GM18868 (cell line): Measurements from ENCODE around the gene HSBP1L1.

ENCODE experiments used
- ATAC-seq: cut with Tn5 transposase; IDR thresholded peaks from one replicate; pipeline ENCODE4 v1.9.1; 2021; ENCODE audit warnings: mild to moderate bottlenecking, moderate library complexity; ENCODE audit not compliant: unreplicated experiment

The HSBP1L1 gene

DNA sequence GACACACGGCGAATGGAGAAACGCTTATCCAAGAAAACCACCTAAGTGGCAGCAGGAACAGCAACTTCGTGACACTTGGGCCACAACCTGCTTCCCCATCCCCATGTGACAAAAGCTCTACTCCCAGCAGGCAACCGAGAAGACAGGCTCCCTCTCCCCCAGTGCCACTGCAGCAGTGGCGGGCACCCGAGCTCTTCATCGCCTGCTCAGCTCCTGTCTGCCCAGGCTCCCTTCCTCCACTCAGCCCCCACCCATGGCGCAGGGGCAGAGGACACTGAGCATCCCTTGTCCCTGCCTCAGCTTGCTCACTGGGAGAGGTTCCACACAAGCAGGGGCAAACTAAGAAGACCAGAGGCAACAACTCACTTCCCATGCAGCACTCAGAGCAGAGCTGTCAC is 35.9 kb upstream of the HSBP1L1 start:
- ATAC-seq, result no peak

DNA sequence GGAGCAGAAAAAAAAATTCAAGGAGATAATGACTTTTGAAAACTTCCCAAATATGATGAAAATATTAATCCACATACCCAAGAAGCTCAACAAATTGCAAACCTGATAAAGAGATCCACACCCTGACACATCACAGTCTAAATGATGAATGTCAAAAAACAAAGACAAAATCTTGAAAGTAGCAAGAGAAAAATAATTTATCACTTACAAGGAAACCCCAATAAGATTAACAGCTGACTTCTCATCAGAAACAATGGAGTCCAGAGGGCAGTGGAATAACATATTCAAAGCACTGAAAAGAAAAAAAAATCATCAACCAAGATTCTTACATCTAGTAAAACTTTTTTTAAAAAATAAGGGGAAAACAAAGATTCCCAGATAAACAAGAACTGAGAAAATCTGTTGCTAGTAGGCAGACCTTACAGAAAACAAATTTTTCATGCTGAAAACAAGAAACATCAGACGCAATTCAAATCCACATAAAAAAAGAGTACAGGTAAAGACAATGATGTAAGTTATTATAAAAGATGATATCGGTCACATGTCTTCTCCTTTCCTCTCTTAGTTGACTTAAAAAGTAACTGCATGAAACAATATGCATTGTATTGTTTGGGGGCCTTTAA is 34.3 kb upstream of the HSBP1L1 start:
- no peak for ATAC-seq

DNA sequence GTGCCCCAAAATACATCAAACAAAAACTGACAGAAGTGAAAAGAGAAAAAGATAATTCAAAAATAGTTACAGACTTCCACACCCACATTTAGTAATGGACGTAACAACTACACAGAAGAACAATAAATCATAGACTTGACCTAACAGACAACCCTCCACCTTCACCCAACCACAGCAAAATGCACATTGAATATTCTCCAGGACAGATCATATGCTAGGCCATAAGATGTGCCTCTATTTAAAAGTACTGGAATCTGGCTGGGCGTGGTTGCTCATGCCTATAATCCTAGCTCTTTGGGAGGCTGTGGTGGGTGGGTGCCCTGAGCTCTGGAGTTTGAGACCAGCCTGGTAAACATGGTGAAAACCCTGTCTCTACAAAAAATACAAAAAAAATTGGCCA is 33.0 kb upstream of the HSBP1L1 start:
- no peak for ATAC-seq

DNA sequence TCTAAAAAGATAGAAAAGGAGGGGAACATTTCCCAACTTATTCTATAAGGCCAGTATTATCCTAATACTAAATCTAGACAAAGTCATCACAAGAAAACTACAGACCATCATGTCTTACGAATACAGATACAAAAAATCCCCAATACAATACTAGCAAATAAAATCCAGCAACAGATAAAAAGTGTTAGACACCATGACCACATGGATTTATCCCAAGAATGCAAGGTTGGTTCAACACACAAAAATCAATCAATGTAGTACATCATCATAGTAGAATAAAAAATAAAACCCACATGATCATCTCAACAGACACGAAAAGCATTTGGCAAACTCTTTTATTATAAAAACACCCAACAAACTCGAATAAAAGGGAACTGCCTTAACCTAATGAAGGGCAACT is 31.5 kb upstream of the HSBP1L1 start:
- no peak for ATAC-seq

DNA sequence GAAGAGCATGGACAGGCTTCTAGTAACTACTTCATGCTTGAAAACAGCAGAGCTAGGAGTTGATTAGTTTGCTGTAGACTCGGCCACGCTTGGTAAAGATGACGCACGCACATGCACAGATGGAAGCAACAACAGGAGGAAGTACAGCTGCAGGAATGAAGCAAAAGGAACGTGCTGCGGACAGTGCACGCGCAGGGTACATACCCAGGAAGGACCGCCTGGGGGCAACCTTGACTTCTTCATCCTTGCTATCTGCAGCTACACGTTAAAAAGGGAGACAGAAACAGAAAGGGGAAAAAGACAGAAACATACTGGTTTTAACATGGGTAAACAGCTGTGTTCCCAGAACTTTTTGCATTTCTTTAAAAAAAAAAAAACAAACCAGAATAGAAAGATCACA is 30.7 kb upstream of the HSBP1L1 start:
- no peak for ATAC-seq

DNA sequence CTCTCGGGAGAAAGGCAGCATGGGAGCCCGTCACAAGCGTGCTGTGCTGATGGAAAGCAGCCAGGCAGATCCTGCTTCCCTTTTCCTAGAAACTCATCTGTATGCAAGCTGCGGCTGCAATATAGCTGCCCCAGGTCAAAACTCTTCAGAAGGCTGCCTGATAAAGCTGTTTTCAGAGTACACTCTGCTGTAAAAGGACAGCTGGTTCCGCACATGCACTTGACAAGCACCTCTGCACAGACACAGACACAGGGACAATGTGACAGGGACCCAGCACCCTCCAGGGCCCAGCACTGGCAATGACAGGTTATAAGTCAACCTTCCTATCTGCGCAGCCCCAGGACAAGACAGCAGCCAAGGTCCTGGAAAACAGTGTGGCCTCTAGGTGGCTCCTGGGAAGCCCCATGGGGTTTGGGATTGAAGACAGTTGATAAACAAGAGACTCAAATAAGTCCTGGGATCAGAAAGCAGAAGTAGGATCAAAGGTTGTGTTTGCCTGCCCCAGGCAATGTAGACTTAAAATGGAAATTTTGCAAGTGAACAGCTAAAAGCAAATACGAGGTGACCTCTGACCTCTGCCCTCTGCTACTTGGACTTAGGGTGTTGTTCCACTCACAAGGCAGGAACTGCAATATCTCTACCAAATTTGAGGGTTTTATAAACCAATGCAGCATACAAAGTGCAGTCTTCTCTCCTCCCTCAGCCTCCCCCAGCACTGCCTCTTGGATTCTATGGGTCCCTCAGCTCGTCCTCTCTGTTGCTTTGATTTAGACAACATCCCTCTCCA is 29.9 kb upstream of the HSBP1L1 start:
- ATAC-seq, result no peak

DNA sequence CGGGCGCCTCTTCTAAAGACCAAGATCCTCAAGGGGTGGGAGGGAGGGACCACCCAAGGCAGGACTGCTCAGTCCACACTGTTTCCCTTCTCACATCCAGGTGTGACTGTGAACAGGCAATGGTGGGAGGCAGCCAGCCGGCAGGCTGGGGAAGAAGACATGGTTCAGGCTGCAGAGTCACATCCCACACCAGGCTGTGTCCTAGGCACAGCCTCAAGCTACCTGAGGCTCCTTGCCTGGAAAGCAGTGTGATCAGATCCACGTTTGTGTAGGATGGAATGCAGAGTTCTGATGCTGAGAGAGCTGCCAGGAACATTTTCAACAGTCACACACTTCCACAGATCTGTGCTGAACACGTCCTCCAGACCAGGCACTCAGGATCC is 29.4 kb upstream of the HSBP1L1 start:
- no peak for ATAC-seq

DNA sequence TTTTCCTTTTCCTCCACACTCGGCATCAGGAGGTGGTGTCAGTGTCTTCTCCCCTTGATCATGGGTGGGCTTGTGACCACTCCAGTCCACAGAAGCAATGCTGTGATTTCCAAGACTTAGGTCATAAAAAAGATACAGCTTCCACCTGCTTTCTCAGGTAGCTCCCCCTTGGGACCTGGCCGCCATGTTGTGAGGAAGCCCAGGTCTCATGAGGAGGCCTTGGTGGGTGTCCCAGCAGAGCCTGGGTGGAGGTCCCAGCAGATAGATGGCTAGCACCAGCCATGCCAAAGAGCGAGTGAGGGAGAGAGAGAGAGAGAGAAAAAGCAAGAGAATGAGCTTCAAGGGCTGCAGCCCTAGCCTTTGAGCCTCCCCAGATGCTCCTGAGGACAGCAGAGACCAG is 28.9 kb upstream of the HSBP1L1 start:
- no peak for ATAC-seq

DNA sequence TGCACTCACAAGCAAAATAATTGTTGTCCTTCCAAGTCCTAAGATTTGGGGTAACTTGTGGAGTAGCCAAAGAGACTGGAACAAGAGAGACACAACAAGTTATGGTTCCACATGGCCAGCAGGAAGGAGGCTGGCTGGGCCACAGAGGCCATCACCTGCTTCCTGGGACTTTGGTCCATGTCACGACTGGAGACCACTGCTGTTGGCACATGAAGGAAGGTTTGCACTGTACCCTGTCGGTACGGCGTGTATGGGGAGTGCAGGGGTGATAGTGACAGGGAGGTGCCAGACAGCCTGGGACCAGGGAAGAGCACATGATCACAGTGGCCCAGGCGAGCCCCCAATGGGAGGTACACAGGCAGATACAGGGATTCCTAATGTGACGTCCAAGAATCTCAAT is 28.5 kb upstream of the HSBP1L1 start:
- no peak for ATAC-seq

DNA sequence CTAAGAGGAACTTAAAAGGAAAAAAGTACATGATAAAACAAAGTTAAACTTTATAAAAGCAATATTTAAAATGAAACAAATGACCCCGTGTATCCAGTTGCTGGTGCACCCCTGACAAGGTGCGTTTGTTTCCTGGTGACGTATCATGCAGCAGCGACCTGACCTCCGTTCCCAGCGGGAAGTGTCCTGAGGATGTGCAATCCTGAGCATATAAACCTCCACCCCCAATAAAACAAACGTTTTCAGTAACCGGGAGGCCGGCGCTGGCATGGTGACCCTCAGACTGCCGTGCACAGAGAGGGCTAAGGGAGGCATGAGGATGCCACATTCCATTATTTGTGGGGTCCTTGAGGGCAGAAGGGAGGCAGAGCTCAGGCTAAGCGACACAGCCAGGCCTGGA is 27.8 kb upstream of the HSBP1L1 start:
- no peak for ATAC-seq

DNA sequence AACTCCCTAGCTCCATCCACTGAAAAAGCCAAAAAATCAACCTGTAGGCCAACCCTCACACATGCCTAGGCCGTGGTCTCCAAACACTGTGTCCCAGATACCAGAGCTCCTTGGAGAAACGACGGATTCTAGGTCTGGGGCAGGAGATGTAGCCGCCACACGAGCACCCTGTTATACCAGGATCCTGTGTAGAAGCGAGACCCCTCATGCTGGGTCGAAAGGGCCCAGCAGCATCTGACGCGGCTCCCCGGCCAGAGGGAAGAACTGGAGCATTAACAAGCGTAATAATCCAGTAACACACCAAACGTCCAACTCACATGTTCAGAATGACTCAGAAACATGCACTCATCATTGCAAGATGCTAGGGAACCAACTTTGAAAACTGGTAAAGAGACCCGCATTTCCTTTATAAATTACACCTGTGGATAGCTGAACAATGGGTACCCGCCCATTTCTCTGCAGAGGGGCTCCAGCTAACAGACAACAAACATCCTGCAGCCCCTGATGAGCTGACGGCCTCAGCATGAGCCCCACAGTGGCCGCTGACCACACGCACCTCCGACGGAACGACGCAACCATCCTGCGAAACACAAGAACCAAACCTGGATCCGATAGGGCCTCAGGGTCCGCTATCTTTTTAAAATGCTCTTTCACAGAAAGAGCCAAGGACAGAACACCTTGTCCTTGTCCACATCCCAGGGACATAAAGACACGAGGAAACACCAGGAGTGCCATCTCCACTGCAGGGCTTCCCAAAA is 27.2 kb upstream of the HSBP1L1 start:
- ATAC-seq, result no peak

DNA sequence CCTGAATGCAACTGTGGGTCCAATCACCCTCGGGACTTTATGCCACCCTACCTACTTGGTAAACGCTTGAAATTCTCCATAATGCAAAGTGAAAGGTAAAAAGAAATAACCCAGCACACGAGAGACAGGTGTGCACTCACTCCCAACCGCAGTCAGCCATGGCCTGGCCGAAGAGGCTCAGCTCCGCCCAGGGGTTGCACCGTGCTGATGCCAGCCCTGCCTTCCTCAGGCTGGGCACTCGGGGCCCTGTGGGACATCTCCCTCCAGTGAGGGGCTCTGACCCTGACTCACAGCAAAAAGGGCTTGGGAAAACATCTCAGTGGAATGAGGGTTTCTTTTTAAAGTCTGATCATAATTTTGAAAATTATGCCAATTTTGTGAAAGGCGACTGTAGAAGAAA is 26.2 kb upstream of the HSBP1L1 start:
- ATAC-seq, result no peak

DNA sequence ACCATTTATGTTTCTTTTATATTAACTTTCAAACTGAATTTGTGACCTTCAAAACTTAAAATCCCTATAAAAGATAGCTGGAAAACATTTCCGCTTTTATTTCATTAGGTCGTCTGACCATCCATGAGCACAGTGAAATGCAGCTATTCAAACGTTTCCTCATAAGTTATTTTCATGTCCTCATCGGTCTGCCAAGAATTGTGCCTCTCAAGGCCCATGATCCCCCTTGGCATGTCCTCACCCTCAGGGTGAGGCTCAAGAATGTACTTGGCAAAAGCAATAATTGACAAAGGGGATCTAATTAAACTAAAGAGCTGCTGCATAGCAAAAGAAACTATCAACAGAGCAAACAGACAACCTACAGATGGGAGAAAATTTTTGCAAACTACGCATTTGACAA is 25.3 kb upstream of the HSBP1L1 start:
- no peak for ATAC-seq

DNA sequence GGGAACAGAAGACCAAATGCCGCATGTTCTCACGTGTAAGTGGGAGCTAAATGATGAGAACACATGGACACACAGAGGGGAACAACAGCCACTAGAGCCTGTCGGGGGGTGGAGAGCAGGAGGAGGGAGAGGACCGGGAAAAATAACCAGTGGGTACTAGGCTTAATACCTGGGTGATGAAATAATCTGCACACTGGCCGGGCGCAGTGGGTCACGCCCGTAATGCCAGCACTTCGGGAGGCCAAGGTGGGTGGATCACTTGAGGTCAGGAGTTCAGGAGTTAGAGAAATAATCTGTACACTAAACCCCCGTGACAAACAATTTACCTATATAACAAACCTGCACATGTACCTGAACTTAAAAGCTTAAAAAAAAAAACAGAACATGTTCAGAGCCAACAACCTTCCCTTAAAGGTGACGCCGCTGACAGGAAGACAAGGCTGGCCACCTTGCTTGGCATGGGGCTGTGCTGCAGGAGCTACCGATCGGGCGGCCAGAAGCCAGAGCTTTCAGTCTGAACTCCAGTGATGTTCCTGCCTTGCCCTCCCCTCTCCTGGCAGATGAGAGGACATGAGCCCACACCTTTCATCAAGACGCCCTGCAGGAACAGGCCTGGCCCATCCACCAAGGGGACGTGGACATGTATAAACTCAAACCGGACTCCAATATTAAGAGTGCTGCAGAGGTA is 24.2 kb upstream of the HSBP1L1 start:
- ATAC-seq, result no peak

DNA sequence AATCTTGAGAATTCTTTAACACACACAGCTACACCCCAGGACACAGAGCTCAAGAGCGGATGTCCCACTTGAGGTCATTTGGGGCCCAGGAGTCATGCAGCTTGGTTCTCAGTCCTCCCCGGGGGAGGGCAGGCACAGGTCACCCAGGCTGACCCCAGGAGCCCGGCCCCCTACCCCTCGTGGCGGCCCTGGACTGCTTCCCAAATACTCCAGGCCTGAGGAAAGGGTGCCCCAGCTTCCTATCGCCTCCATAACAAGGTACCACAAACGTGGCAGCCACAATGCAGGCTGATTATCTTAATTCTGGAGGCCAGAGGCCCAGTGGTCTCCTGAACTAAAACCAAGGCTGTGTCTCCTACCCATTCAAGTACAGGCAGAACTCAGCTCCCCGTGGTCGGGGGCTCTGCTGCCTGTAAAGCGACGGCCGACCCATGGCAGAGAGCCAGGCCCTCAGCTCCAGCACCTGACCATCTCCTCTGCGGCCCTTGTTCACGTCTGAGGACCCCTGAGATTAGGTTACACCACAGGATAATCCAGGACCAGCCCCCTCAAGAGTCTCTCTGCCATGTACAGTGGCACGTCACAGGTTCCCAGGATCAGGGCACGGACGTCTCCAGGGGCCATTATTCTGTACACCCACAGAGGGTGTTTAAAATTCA is 23.5 kb upstream of the HSBP1L1 start:
- ATAC-seq, result no peak

DNA sequence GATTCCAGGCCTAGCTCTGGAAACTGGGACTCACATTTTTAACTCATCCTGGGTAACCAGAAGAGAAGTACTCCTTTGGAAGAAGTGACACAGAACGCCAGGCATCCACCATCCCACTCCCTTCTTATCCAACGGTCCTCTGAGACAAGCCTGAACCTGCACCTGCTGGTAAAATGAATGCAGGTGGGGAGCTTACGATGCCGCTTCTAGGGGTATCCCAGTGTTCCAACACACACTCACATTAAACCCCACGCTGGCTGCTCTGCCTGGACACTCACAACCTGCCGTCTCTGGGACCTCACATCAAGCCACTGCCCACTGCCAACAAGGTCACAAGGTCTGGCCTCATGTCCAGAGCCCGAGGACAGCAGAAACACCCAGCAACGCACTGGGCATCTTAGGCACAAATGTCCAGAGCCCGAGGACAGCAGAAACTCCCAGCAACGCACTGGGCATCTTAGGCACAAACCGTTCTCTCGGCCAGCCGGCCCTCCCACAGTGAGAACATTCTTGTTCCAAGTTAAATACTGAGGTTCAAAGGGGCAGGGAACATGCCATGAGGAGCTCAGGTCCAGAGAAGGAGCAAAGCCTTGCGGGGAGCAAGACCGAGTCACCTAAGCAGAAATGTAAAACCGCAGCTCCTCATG is 22.8 kb upstream of the HSBP1L1 start:
- ATAC-seq, result no peak

DNA sequence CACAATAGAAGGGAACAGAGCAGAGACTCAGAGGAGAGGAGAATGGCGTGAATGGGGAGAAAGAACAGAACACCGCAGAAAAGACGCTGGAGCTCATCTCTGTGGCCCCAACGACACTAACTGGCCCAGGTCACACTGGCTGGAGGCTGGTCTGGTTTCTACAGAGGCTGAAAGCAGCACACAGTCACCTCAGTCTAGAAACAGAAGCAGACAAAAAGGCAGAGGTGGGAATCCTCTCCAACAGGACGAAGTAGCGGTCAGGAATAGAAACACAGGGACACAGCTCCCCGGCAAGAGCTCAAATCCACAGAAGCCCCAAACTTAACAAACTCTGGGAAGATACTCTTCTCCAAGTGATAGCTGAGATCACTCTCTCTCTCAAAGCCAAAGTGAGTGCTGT is 22.2 kb upstream of the HSBP1L1 start:
- ATAC-seq, result no peak

DNA sequence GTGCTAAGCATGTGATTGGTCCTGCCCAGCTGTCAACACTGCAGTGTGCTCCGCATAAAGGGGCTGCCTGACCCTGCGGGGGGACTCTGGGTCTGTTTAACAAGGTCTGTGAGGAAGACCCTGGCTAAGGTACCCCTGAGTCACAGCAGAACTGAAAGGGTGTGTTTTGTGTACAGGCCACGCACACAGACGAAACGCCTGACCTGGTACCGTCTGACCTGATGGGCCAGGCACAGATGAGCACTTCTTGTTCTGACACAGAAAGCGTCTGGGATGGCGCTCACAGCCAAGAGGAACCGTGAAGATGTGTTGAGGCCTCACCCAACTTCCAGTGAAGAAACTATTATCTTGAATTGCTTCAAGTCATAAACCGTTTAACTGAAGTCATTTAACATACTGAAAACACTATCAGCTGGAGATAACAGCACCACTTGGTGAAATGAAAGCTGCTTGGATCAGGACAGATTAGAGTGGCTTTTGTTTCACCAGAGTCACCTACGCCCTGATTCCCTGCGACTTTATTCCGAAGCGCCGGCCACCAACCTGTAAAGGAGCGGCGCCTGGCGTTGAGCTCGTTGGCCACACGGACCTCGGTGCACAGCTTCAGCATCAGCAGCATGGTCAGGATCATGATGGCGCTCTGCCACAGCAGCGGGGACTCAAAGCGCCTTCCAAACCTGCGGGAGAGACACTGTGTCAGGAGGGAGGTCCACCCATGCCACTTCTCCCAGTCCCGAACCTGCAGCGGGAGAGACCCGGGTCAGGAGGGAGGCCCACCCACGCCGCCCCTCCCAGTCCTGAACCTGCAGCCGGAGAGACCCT is 21.4 kb upstream of the HSBP1L1 start:
- ATAC-seq, result no peak

DNA sequence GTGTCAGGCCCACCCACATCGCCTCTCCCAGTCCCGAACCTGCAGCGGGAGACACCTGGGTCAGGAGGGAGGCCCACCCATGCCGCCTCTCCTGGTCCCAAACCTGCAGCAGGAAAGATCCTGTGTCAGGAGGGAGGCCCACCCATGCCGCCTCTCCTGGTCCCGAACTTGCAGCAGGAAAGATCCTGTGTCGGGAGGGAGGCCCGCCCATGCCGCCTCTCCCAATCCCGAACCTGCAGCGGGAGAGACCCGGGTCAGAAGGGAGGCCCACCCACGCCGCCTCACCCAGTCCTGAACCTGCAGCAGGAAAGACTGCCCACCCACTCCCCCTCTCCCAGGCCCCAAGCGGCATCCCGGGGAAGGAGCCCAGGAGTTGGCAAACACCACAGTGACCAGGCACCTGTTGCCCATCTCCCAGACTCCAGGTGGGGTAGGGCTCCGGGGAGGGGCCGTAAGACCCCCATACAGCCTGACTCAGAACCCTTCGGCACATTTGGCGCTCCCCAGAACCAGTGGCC is 20.8 kb upstream of the HSBP1L1 start:
- ATAC-seq, result no peak
